B cell (primary cell): Measurements from ENCODE around the gene RIPOR2. TPM values are rescaled to one million over a fixed set of nuclear protein-coding genes. Genes with fewer than 3 reads are reported as not detected.

Experiments used
- ATAC-seq: fragments of 200-7000 bp; cut with Tn5 transposase; one replicate; pipeline ENCODE4 v1.10.0; 2021; ENCODE audit warnings: low read depth, mild to moderate bottlenecking, moderate number of reproducible peaks, moderate library complexity
- CTCF ChIA-PET: fragments of 350-600 bp; sonication (Branson Sonifier 250); formaldehyde crosslinking; loops from one replicate; lab custom pipeline; 2021; ENCODE audit warnings: antibody characterized with exemption, inconsistent platforms; lab: Charles Lee
- POLR2A ChIA-PET: fragments of 350-600 bp; sonication (Branson Sonifier 250); formaldehyde crosslinking; loops from one replicate; lab custom pipeline; 2021; ENCODE audit warnings: antibody characterized with exemption; lab: Charles Lee
- DNase-seq: peaks from one replicate; pipeline ENCODE4 v3.0.0; 2013
- H2AFZ ChIP-seq: 2 replicates; pipeline ENCODE4 v1.6.1; 2012; ENCODE audit warnings: mild to moderate bottlenecking, low read depth, low read length; ENCODE audit not compliant: insufficient read depth, poor library complexity, severe bottlenecking
- H3K27ac ChIP-seq, 2 donors: 1 replicate in 1 of 2; 2 replicates in 1 of 2; pipeline ENCODE4 v1.5.1; 2012 to 2013; ENCODE audit warnings: low read length in 2 of 2, mild to moderate bottlenecking in 2 of 2, moderate library complexity in 1 of 2
- H3K27me3 ChIP-seq, 4 experiments: fragments of 200-600 bp in 1 of 4; sonication (generic) in 1 of 4; replicated peaks in 1 of 4; 1 replicate in 2 of 4; 2 replicates in 2 of 4; pipeline versions ENCODE4 v1.6.1 to v1.7.0; 2013 to 2016; ENCODE audit warnings: low read length in 3 of 4, mild to moderate bottlenecking in 2 of 4, mixed read lengths in 1 of 4, moderate library complexity in 1 of 4; ENCODE audit not compliant: insufficient read depth in 4 of 4, control insufficient read depth in 3 of 4; ENCODE audit errors: control extremely low read depth in 1 of 4
- H3K36me3 ChIP-seq, 2 experiments: replicated peaks in 1 of 2; 1 replicate in 1 of 2; 2 replicates in 1 of 2; pipeline versions ENCODE4 v1.6.1 to v1.7.1; 2013; ENCODE audit warnings: low read length in 1 of 2; ENCODE audit not compliant: insufficient read depth in 2 of 2, control insufficient read depth in 1 of 2; ENCODE audit errors: control extremely low read depth in 1 of 2, extremely low read depth in 1 of 2
- H3K4me1 ChIP-seq, 2 donors: fragments of 200-600 bp in 1 of 2; sonication (generic) in 1 of 2; 1 replicate in 1 of 2; 2 replicates in 1 of 2; pipeline versions ENCODE4 v1.5.1 to v1.6.1; 2013 to 2017; ENCODE audit warnings: low read length in 2 of 2; ENCODE audit not compliant: control insufficient read depth in 2 of 2, insufficient read depth in 2 of 2
- H3K4me2 ChIP-seq: replicated peaks from 2 replicates; pipeline ENCODE3; 2012; ENCODE audit warnings: mild to moderate bottlenecking, low read depth, low read length; ENCODE audit not compliant: poor library complexity, severe bottlenecking
- H3K4me3 ChIP-seq, 5 experiments: fragments of 200-600 bp in 1 of 5; sonication (generic) in 1 of 5; 1 replicate in 3 of 5; 2 replicates in 2 of 5; pipeline versions ENCODE4 v1.5.1 to v1.7.0; 2011 to 2016; ENCODE audit warnings: low read length in 4 of 5, mild to moderate bottlenecking in 4 of 5, low read depth in 2 of 5, control low read depth in 1 of 5, moderate library complexity in 1 of 5; ENCODE audit not compliant: insufficient read depth in 1 of 5; ENCODE audit errors: control extremely low read depth in 1 of 5, extremely low read depth in 1 of 5
- H3K79me2 ChIP-seq: fragments of 200-600 bp; sonication (generic); one replicate; pipeline ENCODE4 v1.6.0; 2016; ENCODE audit warnings: low read length; ENCODE audit not compliant: control insufficient read depth, insufficient read depth
- H3K9ac ChIP-seq: fragments of 200-600 bp; sonication (generic); 2 replicates; pipeline ENCODE4 v1.6.1; 2017; ENCODE audit warnings: mild to moderate bottlenecking, low read length, moderate library complexity
- H3K9me3 ChIP-seq, 3 donors: one replicate each; pipeline versions ENCODE4 v1.6.1 to v1.7.1; 2013; ENCODE audit warnings: low read length in 2 of 3; ENCODE audit not compliant: control insufficient read depth in 2 of 3, insufficient read depth in 1 of 3; ENCODE audit errors: control extremely low read depth in 1 of 3
- H4K20me1 ChIP-seq: 2 replicates; pipeline ENCODE4 v1.6.0; 2012; ENCODE audit warnings: mild to moderate bottlenecking, low read length; ENCODE audit not compliant: insufficient read depth, control insufficient read depth, poor library complexity, severe bottlenecking
- H3K27ac Mint-ChIP-seq: one replicate; pipeline ENCODE4 v1.8.0; 2021; ENCODE audit warnings: mixed read lengths
- H3K27me3 Mint-ChIP-seq: one replicate; pipeline ENCODE4 v1.8.0; 2021; ENCODE audit warnings: mixed read lengths
- H3K4me1 Mint-ChIP-seq: one replicate; pipeline ENCODE4 v1.8.0; 2021; ENCODE audit warnings: mixed read lengths
- H3K4me3 Mint-ChIP-seq: one replicate; pipeline ENCODE4 v1.8.0; 2021; ENCODE audit warnings: mixed read lengths
- H3K9me3 Mint-ChIP-seq: one replicate; pipeline ENCODE4 v1.8.0; 2022; ENCODE audit warnings: mixed read lengths; ENCODE audit not compliant: insufficient read depth
- EZH2 ChIP-seq: IDR thresholded peaks from 2 replicates; pipeline ENCODE4 v1.6.1; 2012; ENCODE audit warnings: borderline replicate concordance, low read depth, mild to moderate bottlenecking, moderate library complexity, low read length; ENCODE audit not compliant: insufficient read depth, poor library complexity, severe bottlenecking
- WGBS: methylation state at CpG from one replicate; pipeline ENCODE4 v1.1.5; 2013; ENCODE audit warnings: missing lambda C conversion rate; ENCODE audit not compliant: insufficient coverage; 5-methylcytosine and 5-hydroxymethylcytosine counted together
- intact Hi-C: fragments of 100-400 bp; cut with micrococcal nuclease; formaldehyde crosslinking; loops from one replicate; pipeline ENCODE4 v1.10.0; 2022
- polyA plus RNA-seq: library from polyadenylated mRNA; depleted of rRNA; stranded (reverse); fragments of >200 nt; gene quantifications from 2 replicates; pipeline ENCODE4 v1.2.3, GENCODE V29; 2012
- total RNA-seq, 2 donors: library from RNA; stranded (reverse); fragments of 120-200 nt in 1 of 2; gene quantifications; 1 replicate in 1 of 2; 2 replicates in 1 of 2; pipeline versions ENCODE4 v1.2.3 to v1.2.4, GENCODE V29; 2013 to 2022
- TF ChIP-seq, protein P1 (sequence below): fragments of 200-600 bp; IDR thresholded peaks from one replicate; pipeline ENCODE4 v1.8.0; 2022; ENCODE audit warnings: antibody characterized with exemption, mild to moderate bottlenecking

The RIPOR2 gene
- total and polyA plus RNA-seq, 2 donors (not counting 1 experiment from before 2014, with no cell fraction given): 300 to 430 TPM

DNA sequence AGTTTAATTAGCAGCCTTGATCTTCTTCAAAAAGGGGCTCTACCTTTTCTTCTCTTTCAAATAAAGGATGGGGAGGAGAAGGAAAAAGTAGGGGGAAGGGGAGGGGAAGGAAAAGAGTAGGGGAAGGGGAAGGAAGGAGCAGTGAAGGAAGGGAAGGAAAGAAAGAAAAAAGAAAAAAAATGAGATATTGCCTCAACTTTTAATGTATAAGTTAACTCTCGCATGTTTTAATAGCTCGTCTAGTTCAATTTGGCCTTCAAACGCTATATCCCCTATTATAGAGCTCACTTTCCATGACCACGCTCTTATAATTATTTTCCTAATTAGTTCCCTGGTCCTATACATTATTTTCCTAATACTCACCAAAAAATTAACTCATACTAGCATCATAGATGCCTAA is 11.9 kb upstream of the RIPOR2 start:
- Mint-ChIP-seq H3K9me3 (peaks cover 10% of the 10 kb centered on the region), H3K4me1 (peaks cover 66% of the 10 kb centered on the region), H3K4me3 (peak overlapping the region; percentile 57), H3K27me3 (no peaks in the 10 kb centered on the region), H3K27ac (peak overlapping the region; percentile 98)
- no peaks in the 10 kb centered on the region for H3K27me3 ChIP-seq
- H3K79me2 ChIP-seq: peaks cover 62% of the 10 kb centered on the region
- 100% methylated on average over 2 of the region's 4 CpGs for WGBS
- H3K36me3 ChIP-seq: no peaks in the 10 kb centered on the region
- POLR2A ChIA-PET: interaction anchor here (0.6 to 9.9 kb wide), 2 partner anchors 10 to 87 kb away, joined by 3 to 229 read pairs; partner anchors contain the start of gene RIPOR2
- H3K4me2 ChIP-seq: no peak overlapping the region
- TF ChIP-seq EZH2: no peak
- TF ChIP-seq, protein P1, sequence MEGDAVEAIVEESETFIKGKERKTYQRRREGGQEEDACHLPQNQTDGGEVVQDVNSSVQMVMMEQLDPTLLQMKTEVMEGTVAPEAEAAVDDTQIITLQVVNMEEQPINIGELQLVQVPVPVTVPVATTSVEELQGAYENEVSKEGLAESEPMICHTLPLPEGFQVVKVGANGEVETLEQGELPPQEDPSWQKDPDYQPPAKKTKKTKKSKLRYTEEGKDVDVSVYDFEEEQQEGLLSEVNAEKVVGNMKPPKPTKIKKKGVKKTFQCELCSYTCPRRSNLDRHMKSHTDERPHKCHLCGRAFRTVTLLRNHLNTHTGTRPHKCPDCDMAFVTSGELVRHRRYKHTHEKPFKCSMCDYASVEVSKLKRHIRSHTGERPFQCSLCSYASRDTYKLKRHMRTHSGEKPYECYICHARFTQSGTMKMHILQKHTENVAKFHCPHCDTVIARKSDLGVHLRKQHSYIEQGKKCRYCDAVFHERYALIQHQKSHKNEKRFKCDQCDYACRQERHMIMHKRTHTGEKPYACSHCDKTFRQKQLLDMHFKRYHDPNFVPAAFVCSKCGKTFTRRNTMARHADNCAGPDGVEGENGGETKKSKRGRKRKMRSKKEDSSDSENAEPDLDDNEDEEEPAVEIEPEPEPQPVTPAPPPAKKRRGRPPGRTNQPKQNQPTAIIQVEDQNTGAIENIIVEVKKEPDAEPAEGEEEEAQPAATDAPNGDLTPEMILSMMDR: no peak
- no peaks in the 10 kb centered on the region for H4K20me1 ChIP-seq
- H3K9me3 ChIP-seq: peaks cover 7 to 27% (median 14%) of the 10 kb centered on the region in 3 donors
- no peak overlapping the region for H3K9ac ChIP-seq
- DNase-seq (no peak), ATAC-seq (no peak)
- H3K27ac ChIP-seq: peak overlapping the region; percentile 92 to 93
- no peak overlapping the region for H2AFZ ChIP-seq
- CTCF ChIA-PET: interaction anchor here (1.8 to 8.5 kb wide), 3 partner anchors 11 to 91 kb away, joined by 5 to 227 read pairs (median 139); partner anchors contain the start of gene RIPOR2
- peaks cover 75 to 83% of the 10 kb centered on the region in 2 donors for H3K4me1 ChIP-seq
- no peak overlapping the region for H3K4me3 ChIP-seq
- intact Hi-C loops: loop anchor here (2.0 kb wide), 1 partner anchor 17 kb away; no protein-coding TSS in a partner anchor

- Mint-ChIP-seq H3K4me1 (peaks cover 63% of the 10 kb centered on the region), H3K27ac (peak overlapping the region; percentile 51), H3K4me3 (no peak overlapping the region), H3K9me3 (peaks cover 10% of the 10 kb centered on the region), H3K27me3 (no peaks in the 10 kb centered on the region)
- Histone ChIP-seq H2AFZ (no peak overlapping the region), H3K27ac (peak overlapping the region in 1 of 2 donors; percentile 6), H3K4me3 (no peak overlapping the region), H3K36me3 (no peaks in the 10 kb centered on the region), H3K27me3 (no peaks in the 10 kb centered on the region), H3K4me1 (peaks cover 69 to 76% of the 10 kb centered on the region in 2 donors), H3K79me2 (peaks cover 65% of the 10 kb centered on the region), H3K9ac (no peak overlapping the region), H3K9me3 (peaks cover 7 to 27% (median 14%) of the 10 kb centered on the region in 3 donors), H4K20me1 (no peaks in the 10 kb centered on the region), H3K4me2 (no peak overlapping the region)
- ChIA-PET POLR2A (no interaction called here), CTCF (interaction anchor here (0.9 to 3.3 kb wide), 3 partner anchors 10 to 51 kb away, joined by 3 to 26 read pairs (median 4); partner anchors contain the start of gene RIPOR2)
- TF ChIP-seq, protein P1: no peak
- no peak for TF ChIP-seq EZH2
- intact Hi-C loops: no loop called here
- no peak for DNase-seq
- ATAC-seq: no peak
Measured at GRCh38 chr6:24945054-24945453, 9.3 kb upstream of the RIPOR2 start.
